ENCODE results near the gene FOSB.
"Not testable (repeated sequence)": the region's sequence is repeated elsewhere in the genome, so short reads cannot be mapped to it uniquely, and the experiment has no call there.

The FOSB gene

GRCh38 chr19:45507872-45508416 is 40.1 kb downstream of the FOSB start:
- TF ChIP-seq CTCF (IDR thresholded peaks at IDR 0.05; ENCODE audit: insufficient read depth, missing control alignments) = no peak
- no peak for DNase-seq (ENCODE audit: insufficient read length, low spot score)

DNA sequence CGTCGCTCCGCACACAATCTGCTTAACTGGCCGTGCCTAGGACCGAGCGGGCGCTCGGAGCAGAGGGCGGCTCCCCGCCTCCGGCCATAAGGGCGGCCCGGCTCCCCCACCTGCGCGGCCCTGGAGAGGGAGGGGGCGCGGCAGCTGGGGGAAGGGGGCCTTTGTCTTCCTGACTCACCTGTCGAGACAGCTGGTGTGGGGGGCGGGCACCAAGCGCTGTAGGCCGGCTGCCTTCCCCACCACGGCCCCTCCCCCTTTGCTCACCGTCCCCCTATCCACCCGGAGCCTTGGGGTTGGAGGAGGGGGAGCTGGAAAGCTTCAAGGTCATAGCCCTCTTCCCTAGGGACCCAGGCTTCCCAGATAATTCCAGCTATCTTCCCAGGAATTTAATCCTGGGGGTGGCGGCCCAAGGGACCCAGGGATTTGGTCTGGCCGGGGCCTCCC is 40.6 kb downstream of the FOSB start:
- DNase-seq (ENCODE audit: insufficient read length, low spot score) (peak; percentile 66), FAIRE-seq (no peak)
- no peak for TF ChIP-seq CTCF (IDR thresholded peaks at IDR 0.05; ENCODE audit: insufficient read depth, missing control alignments)

More at GRCh38 chr19:45507872-45508416, 40.1 kb downstream of the FOSB start:
- no peak for FAIRE-seq

GRCh38 chr19:45508861-45509691 is 41.3 kb downstream of the FOSB start:
- DNase-seq (ENCODE audit: insufficient read length, low spot score) (no peak), FAIRE-seq (no peak)
- TF ChIP-seq CTCF (IDR thresholded peaks at IDR 0.05; ENCODE audit: insufficient read depth, missing control alignments) = no peak

DNA sequence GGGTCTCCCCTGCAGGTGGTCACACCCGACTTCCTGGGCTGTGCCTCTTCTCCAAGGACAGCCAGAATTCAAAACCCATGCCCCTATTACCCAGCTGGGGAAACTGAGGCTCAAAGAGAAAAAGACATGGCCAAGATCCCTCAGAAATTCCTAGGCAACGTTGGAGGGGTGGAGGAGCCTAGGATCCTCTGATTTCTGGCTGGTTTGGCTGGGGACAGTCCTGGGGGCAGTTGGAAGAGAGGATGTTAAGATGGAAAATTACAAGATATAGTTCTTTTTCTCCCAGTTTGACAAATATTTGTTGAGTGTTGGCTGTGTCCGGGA is 41.9 kb downstream of the FOSB start:
- no peak for FAIRE-seq
- no peak for TF ChIP-seq CTCF (IDR thresholded peaks at IDR 0.05; ENCODE audit: insufficient read depth, missing control alignments)

GRCh38 chr19:45510352-45510751 is 42.6 kb downstream of the FOSB start:
- not testable (repeated sequence) for DNase-seq (ENCODE audit: insufficient read length, low spot score); FAIRE-seq

More for the DNA sequence above, 41.9 kb downstream of the FOSB start:
- no peak for DNase-seq (ENCODE audit: insufficient read length, low spot score)

- no peak for TF ChIP-seq CTCF (IDR thresholded peaks at IDR 0.05; ENCODE audit: insufficient read depth, missing control alignments)
- FAIRE-seq (no peak), DNase-seq (ENCODE audit: insufficient read length, low spot score) (no peak)
Measured at GRCh38 chr19:45511074-45511473, 43.3 kb downstream of the FOSB start.

DNA sequence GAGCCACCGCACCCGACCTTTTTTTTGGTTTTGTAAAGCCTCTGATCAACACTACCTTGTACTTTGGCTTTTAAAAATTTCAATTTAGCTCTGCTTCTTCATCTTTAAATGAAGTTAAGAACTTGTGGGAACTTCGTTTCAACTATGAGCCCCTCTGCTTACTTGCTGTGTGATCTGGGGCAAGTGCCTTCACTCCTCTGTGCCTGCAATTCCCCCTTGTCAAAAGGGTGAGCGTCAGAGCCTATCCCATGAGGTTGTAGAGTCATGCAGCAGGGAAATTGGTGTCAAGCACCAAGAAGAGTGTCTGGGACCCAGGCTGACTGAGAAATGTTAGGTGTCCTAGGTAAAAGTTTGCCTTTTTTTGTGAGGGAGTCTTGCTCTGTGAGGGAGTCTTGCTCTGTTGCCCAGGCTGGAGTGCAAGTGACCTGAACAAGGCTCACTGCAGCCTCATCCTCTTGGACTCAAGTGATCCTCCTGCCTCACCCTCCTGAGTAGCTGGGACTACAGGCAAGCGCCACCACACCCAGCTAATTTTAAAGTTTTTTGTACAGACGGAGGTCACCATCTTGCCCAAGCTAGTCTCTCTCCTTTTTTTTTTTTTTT is 45.2 kb downstream of the FOSB start:
- no peak for TF ChIP-seq CTCF (IDR thresholded peaks at IDR 0.05; ENCODE audit: insufficient read depth, missing control alignments)
- DNase-seq (ENCODE audit: insufficient read length, low spot score) (no peak), FAIRE-seq (no peak)
